ENCODE data around the gene PTGDR. TPM values are rescaled to one million over a fixed set of nuclear protein-coding genes. Genes with fewer than 3 reads are reported as not detected.

The PTGDR gene
- total and polyA plus RNA-seq, 2 experiments from 2014 or later = 2.5 to 3.5 TPM

DNA sequence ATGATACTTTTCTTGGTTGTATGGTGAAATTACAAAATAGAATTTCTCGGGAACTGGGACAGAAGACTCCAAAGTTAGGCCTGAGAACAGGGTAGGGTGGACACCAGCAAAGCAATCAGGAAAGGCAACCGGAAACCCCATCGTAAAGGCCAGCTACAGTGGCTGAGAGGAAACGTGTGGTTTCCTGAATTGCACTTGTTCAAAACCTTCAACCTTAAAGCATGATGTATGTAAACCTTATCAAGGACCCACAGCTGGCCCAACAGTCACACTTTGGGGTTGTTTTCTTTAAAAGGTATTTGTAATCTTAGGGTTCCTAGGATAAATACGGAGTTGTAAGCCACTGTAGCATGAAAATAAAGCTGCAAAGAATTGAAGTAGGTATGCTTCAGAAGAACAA, 2.2 kb upstream of the PTGDR start:
- H3K4me3 ChIP-seq = no peak overlapping the region
- H3K27me3 ChIP-seq = peaks cover 38% of the 10 kb centered on the region
- H3K36me3 ChIP-seq (replicated peaks; ENCODE audit: insufficient read depth, low read depth) = no peaks in the 10 kb centered on the region
- no peaks in the 10 kb centered on the region for H3K79me2 ChIP-seq
- H3K4me2 ChIP-seq = no peak overlapping the region
- no peaks in the 10 kb centered on the region for H3K9me3 ChIP-seq (ENCODE audit: low read depth)
- no peak overlapping the region for H2AFZ ChIP-seq
- H3K4me1 ChIP-seq (ENCODE audit: insufficient read depth) = peaks cover 8% of the 10 kb centered on the region
- no peaks in the 10 kb centered on the region for H3K9me2 ChIP-seq (replicated peaks; ENCODE audit: insufficient read depth)
- TF ChIP-seq, protein P1, sequence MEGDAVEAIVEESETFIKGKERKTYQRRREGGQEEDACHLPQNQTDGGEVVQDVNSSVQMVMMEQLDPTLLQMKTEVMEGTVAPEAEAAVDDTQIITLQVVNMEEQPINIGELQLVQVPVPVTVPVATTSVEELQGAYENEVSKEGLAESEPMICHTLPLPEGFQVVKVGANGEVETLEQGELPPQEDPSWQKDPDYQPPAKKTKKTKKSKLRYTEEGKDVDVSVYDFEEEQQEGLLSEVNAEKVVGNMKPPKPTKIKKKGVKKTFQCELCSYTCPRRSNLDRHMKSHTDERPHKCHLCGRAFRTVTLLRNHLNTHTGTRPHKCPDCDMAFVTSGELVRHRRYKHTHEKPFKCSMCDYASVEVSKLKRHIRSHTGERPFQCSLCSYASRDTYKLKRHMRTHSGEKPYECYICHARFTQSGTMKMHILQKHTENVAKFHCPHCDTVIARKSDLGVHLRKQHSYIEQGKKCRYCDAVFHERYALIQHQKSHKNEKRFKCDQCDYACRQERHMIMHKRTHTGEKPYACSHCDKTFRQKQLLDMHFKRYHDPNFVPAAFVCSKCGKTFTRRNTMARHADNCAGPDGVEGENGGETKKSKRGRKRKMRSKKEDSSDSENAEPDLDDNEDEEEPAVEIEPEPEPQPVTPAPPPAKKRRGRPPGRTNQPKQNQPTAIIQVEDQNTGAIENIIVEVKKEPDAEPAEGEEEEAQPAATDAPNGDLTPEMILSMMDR (IDR thresholded peaks at IDR 0.05; ENCODE audit: poor library complexity) = no peak
- TF ChIP-seq EZH2 (IDR thresholded peaks at IDR 0.05; ENCODE audit: borderline replicate concordance) (no peak), EZH2phosphoT487 (IDR thresholded peaks at IDR 0.05; ENCODE audit: low read depth, severe bottlenecking, unreplicated experiment) (no peak)
- no peaks in the 10 kb centered on the region for H4K20me1 ChIP-seq (ENCODE audit: insufficient read depth, poor library complexity, severe bottlenecking)
- no peak for DNase-seq (ENCODE audit: low spot score)
- WGBS (ENCODE audit: low lambda C conversion rate, missing lambda C conversion rate) = 73% methylated on average over 5 of the region's 5 CpGs
- H3K27ac ChIP-seq = no peak overlapping the region

DNA sequence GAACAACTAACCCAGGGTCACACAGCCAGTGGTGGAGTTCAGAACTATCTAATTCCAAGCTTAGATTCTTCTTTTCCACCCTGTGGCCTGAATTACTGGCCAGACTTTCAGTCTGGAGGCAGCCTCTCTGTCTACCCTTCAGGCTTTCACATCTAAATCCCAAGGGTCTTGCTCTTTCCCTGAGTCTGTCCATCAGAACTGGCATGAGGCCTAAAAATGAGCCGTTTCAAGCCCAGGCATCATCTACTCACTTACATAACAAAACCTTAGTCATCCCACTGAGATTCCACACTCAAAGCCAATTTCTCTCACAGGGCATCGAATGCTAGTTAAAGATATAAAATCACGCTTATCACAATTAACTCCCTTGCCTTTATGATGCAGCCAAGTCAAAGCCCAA, 1.3 kb upstream of the PTGDR start:
- 75% methylated on average over 3 of the region's 3 CpGs for WGBS (ENCODE audit: low lambda C conversion rate, missing lambda C conversion rate)
- no peaks in the 10 kb centered on the region for H3K79me2 ChIP-seq

DNA sequence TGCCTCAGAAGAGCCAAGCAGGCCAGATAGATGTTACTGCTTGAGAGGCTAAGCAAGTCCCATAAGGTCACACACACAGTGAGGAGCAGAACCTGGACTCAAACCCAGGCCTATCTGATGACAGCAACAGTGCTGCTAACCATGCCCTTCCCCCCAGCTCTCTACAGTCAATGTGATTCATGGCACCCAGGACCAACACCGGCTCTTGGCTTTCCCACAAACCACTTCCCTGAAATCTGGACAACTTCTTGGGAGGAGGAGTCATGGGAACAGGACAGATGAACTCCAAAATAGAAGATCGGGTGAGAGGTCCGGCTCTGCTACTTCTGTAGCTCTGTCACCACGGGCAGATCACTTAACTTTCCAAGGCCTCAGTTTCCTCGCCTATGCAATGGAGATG, 716 bp upstream of the PTGDR start:
- no peaks in the 10 kb centered on the region for H3K79me2 ChIP-seq
- no peaks in the 10 kb centered on the region for H3K36me3 ChIP-seq (replicated peaks; ENCODE audit: insufficient read depth, low read depth)
- no peaks in the 10 kb centered on the region for H4K20me1 ChIP-seq (ENCODE audit: insufficient read depth, poor library complexity, severe bottlenecking)
- H3K4me3 ChIP-seq = no peak overlapping the region
- H3K4me1 ChIP-seq (ENCODE audit: insufficient read depth) = peaks cover 8% of the 10 kb centered on the region
- 85% methylated on average over 5 of the region's 5 CpGs for WGBS (ENCODE audit: low lambda C conversion rate, missing lambda C conversion rate)
- DNase-seq (ENCODE audit: low spot score) = no peak
- H3K27ac ChIP-seq = no peak overlapping the region
- H2AFZ ChIP-seq = no peak overlapping the region
- H3K4me2 ChIP-seq = peak overlapping the region; percentile 91
- H3K27me3 ChIP-seq = peaks cover 46% of the 10 kb centered on the region
- no peak for TF ChIP-seq EZH2phosphoT487 (IDR thresholded peaks at IDR 0.05; ENCODE audit: low read depth, severe bottlenecking, unreplicated experiment)
- TF ChIP-seq, protein P1 (IDR thresholded peaks at IDR 0.05; ENCODE audit: poor library complexity) = no peak
- no peak for TF ChIP-seq EZH2 (IDR thresholded peaks at IDR 0.05; ENCODE audit: borderline replicate concordance)
- no peaks in the 10 kb centered on the region for H3K9me2 ChIP-seq (replicated peaks; ENCODE audit: insufficient read depth)
- H3K9me3 ChIP-seq (ENCODE audit: low read depth) = no peaks in the 10 kb centered on the region

More for the DNA sequence above, 1.3 kb upstream of the PTGDR start:
- Histone ChIP-seq H2AFZ (no peak overlapping the region), H4K20me1 (ENCODE audit: insufficient read depth, poor library complexity, severe bottlenecking) (no peaks in the 10 kb centered on the region), H3K4me3 (no peak overlapping the region), H3K27ac (no peak overlapping the region), H3K4me1 (ENCODE audit: insufficient read depth) (peaks cover 8% of the 10 kb centered on the region), H3K36me3 (replicated peaks; ENCODE audit: insufficient read depth, low read depth) (no peaks in the 10 kb centered on the region), H3K4me2 (no peak overlapping the region), H3K9me3 (ENCODE audit: low read depth) (no peaks in the 10 kb centered on the region), H3K27me3 (peaks cover 46% of the 10 kb centered on the region), H3K9me2 (replicated peaks; ENCODE audit: insufficient read depth) (no peaks in the 10 kb centered on the region)
- no peak for DNase-seq (ENCODE audit: low spot score)
- TF ChIP-seq EZH2phosphoT487 (IDR thresholded peaks at IDR 0.05; ENCODE audit: low read depth, severe bottlenecking, unreplicated experiment) = no peak
- TF ChIP-seq, protein P1 (IDR thresholded peaks at IDR 0.05; ENCODE audit: poor library complexity) = no peak
- TF ChIP-seq EZH2 (IDR thresholded peaks at IDR 0.05; ENCODE audit: borderline replicate concordance) = no peak
